Transverse colon (tissue), 4 donors: ENCODE data around the gene CHCHD3. TPM values are rescaled to one million over a fixed set of nuclear protein-coding genes. Genes with fewer than 3 reads are reported as not detected.

ENCODE experiments used
- DNase-seq: peaks from one replicate; pipeline ENCODE4 v3.0.0-alpha.2; 2019
- H3K27ac ChIP-seq, 4 donors: fragments of 200-600 bp; sonication (generic); 2 replicates each; pipeline ENCODE4 v1.5.1; 2016 to 2018; ENCODE audit warnings: inconsistent platforms in 4 of 4
- H3K27me3 ChIP-seq: fragments of 200-600 bp; sonication (generic); 2 replicates; pipeline ENCODE4 v1.5.1; 2017; ENCODE audit warnings: inconsistent platforms
- H3K36me3 ChIP-seq, 4 donors: fragments of 200-600 bp; sonication (generic); 2 replicates each; pipeline ENCODE4 v1.5.1; 2017 to 2019; ENCODE audit warnings: inconsistent platforms in 4 of 4
- H3K4me1 ChIP-seq, 4 donors: fragments of 200-600 bp; sonication (generic); 2 replicates each; pipeline ENCODE4 v1.5.1; 2017 to 2020; ENCODE audit warnings: inconsistent platforms in 4 of 4
- H3K4me3 ChIP-seq, 4 donors: fragments of 200-600 bp; sonication (generic); 1 replicate in 1 of 4; 2 replicates in 3 of 4; pipeline versions ENCODE4 v1.5.1 to v1.6.1; 2017 to 2019; ENCODE audit warnings: inconsistent platforms in 4 of 4
- H3K9me3 ChIP-seq, 2 donors: fragments of 200-600 bp; sonication (generic); 2 replicates each; pipeline ENCODE4 v1.5.1; 2017 to 2019; ENCODE audit warnings: inconsistent platforms in 2 of 2
- CTCF ChIP-seq, 5 experiments: fragments of 200-600 bp in 3 of 5; fragments of 450-650 bp in 2 of 5; sonication (generic) in 3 of 5; IDR thresholded peaks; 1 replicate in 2 of 5; 2 replicates in 3 of 5; pipeline ENCODE4 v1.5.1; 2016 to 2017; ENCODE audit warnings: antibody characterized with exemption in 5 of 5, inconsistent platforms in 3 of 5, mild to moderate bottlenecking in 2 of 5, moderate library complexity in 1 of 5
- EP300 ChIP-seq: sonication (generic); formaldehyde crosslinking; IDR thresholded peaks from one replicate; pipeline ENCODE4 v1.6.1; 2017; ENCODE audit warnings: antibody characterized with exemption, low read depth
- POLR2A ChIP-seq: fragments of 450-650 bp; IDR thresholded peaks from one replicate; pipeline ENCODE4 v1.6.1; 2016; ENCODE audit warnings: antibody characterized with exemption, mild to moderate bottlenecking, moderate library complexity
- POLR2AphosphoS5 ChIP-seq, 3 donors: sonication (generic); formaldehyde crosslinking; IDR thresholded peaks; one replicate each; pipeline ENCODE4 v1.6.1; 2016; ENCODE audit warnings: antibody characterized with exemption in 3 of 3
- WGBS, 2 donors: methylation state at CpG; one replicate each; pipeline ENCODE4 v1.1.5; 2018; ENCODE audit warnings: low coverage in 1 of 2; 5-methylcytosine and 5-hydroxymethylcytosine counted together
- in situ Hi-C, 4 donors: fragments of 200-750 bp; cut with MboI; loops; one replicate each; pipeline versions ENCODE4 v1.15.0 to v1.15.1; 2017; ENCODE audit warnings: low sequenced_read_pairs in 3 of 4, low pct_ligation_motif_present in 1 of 4, low pct_unique_long_range_greater_than_20kb in 1 of 4
- intact Hi-C: fragments of 100-400 bp; cut with DNase I; formaldehyde crosslinking; loops from one replicate; pipeline ENCODE4 v1.15.1; 2023; ENCODE audit warnings: low total_unique reads
- total RNA-seq, 4 donors: library from RNA; depleted of rRNA; stranded (reverse); fragments of >200 nt; gene quantifications; one replicate each; pipeline ENCODE4 v1.1.0, GENCODE V29; 2016

The CHCHD3 gene
- total RNA-seq, 4 donors from 2014 or later = 49.4 to 78.1 (median 52.9) TPM

GRCh38 chr7:132791036-132791435 is 290.9 kb downstream of the CHCHD3 start:
- DNase-seq = no peak
- TF ChIP-seq EP300 (no peak), POLR2A (no peak), POLR2AphosphoS5 (IDR thresholded peaks at IDR 0.05) (no peak), CTCF (IDR thresholded peaks at IDR 0.05) (no peak)
- no peaks in the 10 kb centered on the region for H3K27me3 ChIP-seq
- intact Hi-C loops (no loop called here), in situ Hi-C loops (no loop called here)
- H3K4me1 ChIP-seq = no peaks in the 10 kb centered on the region
- H3K36me3 ChIP-seq = peaks cover 0 to 4% (median 0%) of the 10 kb centered on the region in 4 donors
- H3K9me3 ChIP-seq = no peaks in the 10 kb centered on the region
- no peak overlapping the region for H3K4me3 ChIP-seq
- whole genome bisulfite sequencing, 2 donors = 100% methylated on average over 1 of the region's 1 CpG; no CpG with 5 or more reads in 1 of the 2 donors
- no peak overlapping the region for H3K27ac ChIP-seq

GRCh38 chr7:132790104-132790503 is 291.8 kb downstream of the CHCHD3 start:
- DNase-seq = no peak
- Histone ChIP-seq H3K4me3 (no peak overlapping the region), H3K9me3 (no peaks in the 10 kb centered on the region), H3K4me1 (no peaks in the 10 kb centered on the region), H3K27me3 (no peaks in the 10 kb centered on the region), H3K36me3 (peaks cover 0 to 4% (median 0%) of the 10 kb centered on the region in 4 donors), H3K27ac (no peak overlapping the region)
- TF ChIP-seq CTCF (IDR thresholded peaks at IDR 0.05) (no peak), POLR2A (no peak), POLR2AphosphoS5 (IDR thresholded peaks at IDR 0.05) (no peak), EP300 (no peak)
- intact Hi-C loops = no loop called here
- 89 to 100% methylated on average over 2 of the region's 2 CpGs for WGBS, 2 donors
- in situ Hi-C loops = no loop called here

GRCh38 chr7:132789281-132789680 is 292.6 kb downstream of the CHCHD3 start:
- no peak for DNase-seq
- H3K4me1 ChIP-seq = no peaks in the 10 kb centered on the region
- no peak overlapping the region for H3K4me3 ChIP-seq
- 85 to 93% methylated on average over 5 to 6 of the region's 6 CpGs for WGBS, 2 donors
- peaks cover 0 to 3% (median 0%) of the 10 kb centered on the region in 4 donors for H3K36me3 ChIP-seq
- in situ Hi-C loops (no loop called here), intact Hi-C loops (no loop called here)
- H3K27me3 ChIP-seq = no peaks in the 10 kb centered on the region
- H3K27ac ChIP-seq = no peak overlapping the region
- no peaks in the 10 kb centered on the region for H3K9me3 ChIP-seq
- TF ChIP-seq POLR2A = no peak
- TF ChIP-seq POLR2AphosphoS5 (IDR thresholded peaks at IDR 0.05) = no peak
- TF ChIP-seq CTCF (IDR thresholded peaks at IDR 0.05) = no peak
- TF ChIP-seq EP300 = no peak

- no peak overlapping the region for H3K27ac ChIP-seq
- in situ Hi-C loops = no loop called here
- DNase-seq = no peak
- intact Hi-C loops = no loop called here
- H3K36me3 ChIP-seq = no peaks in the 10 kb centered on the region
- no peaks in the 10 kb centered on the region for H3K9me3 ChIP-seq
- no peaks in the 10 kb centered on the region for H3K4me1 ChIP-seq
- 98% methylated on average over 6 of the region's 6 CpGs; no CpG with 5 or more reads in 1 of the 2 donors for WGBS, 2 donors
- TF ChIP-seq POLR2A (no peak), CTCF (IDR thresholded peaks at IDR 0.05) (no peak), POLR2AphosphoS5 (IDR thresholded peaks at IDR 0.05) (no peak), EP300 (no peak)
- H3K4me3 ChIP-seq = no peak overlapping the region
- H3K27me3 ChIP-seq = no peaks in the 10 kb centered on the region
Observed at GRCh38 chr7:132785870-132786269, 296.0 kb downstream of the CHCHD3 start.
